SK-N-SH treated with all-trans-retinoic acid at 6 μM for 48 hours (cell line): ENCODE measurements around the gene ZNHIT2.

Experiments
- ATAC-seq: fragments of 200-7000 bp; cut with Tn5 transposase; 3 replicates; pipeline ENCODE4 v1.9.1; 2020; ENCODE audit warnings: mild to moderate bottlenecking, moderate library complexity
- BACH2 ChIP-seq: fragments of 250-450 bp; sonication (Bioruptor Pico); IDR thresholded peaks from 2 replicates; pipeline ENCODE4 v1.9.0; 2021; ENCODE audit warnings: mild to moderate bottlenecking, borderline replicate concordance
- ESRRG ChIP-seq: fragments of 250-450 bp; sonication (Bioruptor Pico); IDR thresholded peaks from 2 replicates; pipeline ENCODE4 v1.6.1; 2021; ENCODE audit warnings: mild to moderate bottlenecking
- GLIS3 ChIP-seq: fragments of 250-450 bp; sonication (Bioruptor Pico); IDR thresholded peaks from 2 replicates; pipeline ENCODE4 v1.5.0; 2020; ENCODE audit warnings: mild to moderate bottlenecking, moderate library complexity
- ISL1 ChIP-seq: fragments of 250-450 bp; sonication (Bioruptor Pico); IDR thresholded peaks from 2 replicates; pipeline ENCODE4 v2.1.2; 2022; ENCODE audit warnings: mild to moderate bottlenecking, moderate library complexity
- POU6F1 ChIP-seq: fragments of 250-450 bp; sonication (Bioruptor Pico); IDR thresholded peaks from 2 replicates; pipeline ENCODE4 v1.8.0; 2021; ENCODE audit warnings: low read depth, mild to moderate bottlenecking, moderate library complexity, borderline replicate concordance
- PPARA ChIP-seq: fragments of 250-450 bp; sonication (Bioruptor Pico); IDR thresholded peaks from 2 replicates; pipeline ENCODE4 v1.5.0; 2020; ENCODE audit warnings: mild to moderate bottlenecking, borderline replicate concordance
- RARB ChIP-seq: fragments of 250-450 bp; sonication (Bioruptor Pico); IDR thresholded peaks from 2 replicates; pipeline ENCODE4 v1.8.0; 2021; ENCODE audit warnings: mild to moderate bottlenecking, moderate library complexity
- SNAI2 ChIP-seq: fragments of 250-450 bp; sonication (Bioruptor Pico); IDR thresholded peaks from 2 replicates; pipeline ENCODE4 v1.5.0; 2020; ENCODE audit warnings: mild to moderate bottlenecking, moderate library complexity
- TCF4 ChIP-seq: fragments of 250-450 bp; sonication (Bioruptor Pico); IDR thresholded peaks from 2 replicates; pipeline ENCODE4 v1.8.0; 2021; ENCODE audit warnings: mild to moderate bottlenecking, moderate library complexity, borderline replicate concordance
- TOX ChIP-seq: fragments of 250-450 bp; sonication (Bioruptor Pico); IDR thresholded peaks from 2 replicates; pipeline ENCODE4 v1.8.0; 2021; ENCODE audit warnings: mild to moderate bottlenecking, moderate library complexity, borderline replicate concordance
- ZC3H10 ChIP-seq: fragments of 250-450 bp; sonication (Bioruptor Pico); IDR thresholded peaks from 2 replicates; pipeline ENCODE4 v1.5.1; 2021; ENCODE audit warnings: mild to moderate bottlenecking, moderate library complexity
- ZFP3 ChIP-seq: fragments of 250-450 bp; sonication (Bioruptor Pico); IDR thresholded peaks from 2 replicates; pipeline ENCODE4 v1.5.0; 2020; ENCODE audit warnings: mild to moderate bottlenecking, moderate library complexity
- ZFP30 ChIP-seq: fragments of 450-650 bp; formaldehyde crosslinking; IDR thresholded peaks from 2 replicates; pipeline ENCODE4 v1.5.0; 2022; ENCODE audit warnings: mild to moderate bottlenecking, moderate library complexity
- ZNF565 ChIP-seq: fragments of 450-650 bp; formaldehyde crosslinking; conservative IDR thresholded peaks from 2 replicates; pipeline ENCODE4 v1.5.0; 2020; ENCODE audit warnings: low read depth, mild to moderate bottlenecking, moderate library complexity
- ZNF70 ChIP-seq: fragments of 450-650 bp; formaldehyde crosslinking; IDR thresholded peaks from 2 replicates; pipeline ENCODE4 v1.5.0; 2020; ENCODE audit warnings: mild to moderate bottlenecking, moderate library complexity
- ZNF8 ChIP-seq: fragments of 450-650 bp; formaldehyde crosslinking; IDR thresholded peaks from 2 replicates; pipeline ENCODE4 v1.5.0; 2020; ENCODE audit warnings: mild to moderate bottlenecking, moderate library complexity
- TF ChIP-seq, protein P1 (sequence below): fragments of 250-450 bp; sonication (Bioruptor Pico); IDR thresholded peaks from 2 replicates; pipeline ENCODE4 v1.5.0; 2020; ENCODE audit warnings: mild to moderate bottlenecking, moderate library complexity
- TF ChIP-seq, protein P2 (sequence below): fragments of 250-450 bp; sonication (Bioruptor Pico); IDR thresholded peaks from 2 replicates; pipeline ENCODE4 v1.8.0; 2020; ENCODE audit warnings: mild to moderate bottlenecking, moderate library complexity, borderline replicate concordance
- TF ChIP-seq, protein P3 (sequence below): fragments of 250-450 bp; sonication (Bioruptor Pico); IDR thresholded peaks from 2 replicates; pipeline ENCODE4 v1.5.1; 2021; ENCODE audit warnings: mild to moderate bottlenecking, moderate library complexity
- TF ChIP-seq, protein P4 (sequence below): fragments of 250-450 bp; sonication (Bioruptor Pico); IDR thresholded peaks from 2 replicates; pipeline ENCODE4 v1.5.1; 2020; ENCODE audit warnings: low read depth, mild to moderate bottlenecking, moderate library complexity

The ZNHIT2 gene

GRCh38 chr11:65116370-65117205 lies 913 bp downstream of the ZNHIT2 start (continued):
- TF ChIP-seq, protein P1, sequence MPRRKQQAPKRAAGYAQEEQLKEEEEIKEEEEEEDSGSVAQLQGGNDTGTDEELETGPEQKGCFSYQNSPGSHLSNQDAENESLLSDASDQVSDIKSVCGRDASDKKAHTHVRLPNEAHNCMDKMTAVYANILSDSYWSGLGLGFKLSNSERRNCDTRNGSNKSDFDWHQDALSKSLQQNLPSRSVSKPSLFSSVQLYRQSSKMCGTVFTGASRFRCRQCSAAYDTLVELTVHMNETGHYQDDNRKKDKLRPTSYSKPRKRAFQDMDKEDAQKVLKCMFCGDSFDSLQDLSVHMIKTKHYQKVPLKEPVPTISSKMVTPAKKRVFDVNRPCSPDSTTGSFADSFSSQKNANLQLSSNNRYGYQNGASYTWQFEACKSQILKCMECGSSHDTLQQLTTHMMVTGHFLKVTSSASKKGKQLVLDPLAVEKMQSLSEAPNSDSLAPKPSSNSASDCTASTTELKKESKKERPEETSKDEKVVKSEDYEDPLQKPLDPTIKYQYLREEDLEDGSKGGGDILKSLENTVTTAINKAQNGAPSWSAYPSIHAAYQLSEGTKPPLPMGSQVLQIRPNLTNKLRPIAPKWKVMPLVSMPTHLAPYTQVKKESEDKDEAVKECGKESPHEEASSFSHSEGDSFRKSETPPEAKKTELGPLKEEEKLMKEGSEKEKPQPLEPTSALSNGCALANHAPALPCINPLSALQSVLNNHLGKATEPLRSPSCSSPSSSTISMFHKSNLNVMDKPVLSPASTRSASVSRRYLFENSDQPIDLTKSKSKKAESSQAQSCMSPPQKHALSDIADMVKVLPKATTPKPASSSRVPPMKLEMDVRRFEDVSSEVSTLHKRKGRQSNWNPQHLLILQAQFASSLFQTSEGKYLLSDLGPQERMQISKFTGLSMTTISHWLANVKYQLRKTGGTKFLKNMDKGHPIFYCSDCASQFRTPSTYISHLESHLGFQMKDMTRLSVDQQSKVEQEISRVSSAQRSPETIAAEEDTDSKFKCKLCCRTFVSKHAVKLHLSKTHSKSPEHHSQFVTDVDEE (CRISPR knock-in tag): no peak
- no peak for TF ChIP-seq TCF4
- TF ChIP-seq ZFP3: no peak
- 0 out of 2 replicates have a peak, but pooled peaks have one; percentile 30 for TF ChIP-seq RARB (CRISPR knock-in tag)
- no peak for TF ChIP-seq ZC3H10 (CRISPR knock-in tag)
- no peak for TF ChIP-seq POU6F1

DNA sequence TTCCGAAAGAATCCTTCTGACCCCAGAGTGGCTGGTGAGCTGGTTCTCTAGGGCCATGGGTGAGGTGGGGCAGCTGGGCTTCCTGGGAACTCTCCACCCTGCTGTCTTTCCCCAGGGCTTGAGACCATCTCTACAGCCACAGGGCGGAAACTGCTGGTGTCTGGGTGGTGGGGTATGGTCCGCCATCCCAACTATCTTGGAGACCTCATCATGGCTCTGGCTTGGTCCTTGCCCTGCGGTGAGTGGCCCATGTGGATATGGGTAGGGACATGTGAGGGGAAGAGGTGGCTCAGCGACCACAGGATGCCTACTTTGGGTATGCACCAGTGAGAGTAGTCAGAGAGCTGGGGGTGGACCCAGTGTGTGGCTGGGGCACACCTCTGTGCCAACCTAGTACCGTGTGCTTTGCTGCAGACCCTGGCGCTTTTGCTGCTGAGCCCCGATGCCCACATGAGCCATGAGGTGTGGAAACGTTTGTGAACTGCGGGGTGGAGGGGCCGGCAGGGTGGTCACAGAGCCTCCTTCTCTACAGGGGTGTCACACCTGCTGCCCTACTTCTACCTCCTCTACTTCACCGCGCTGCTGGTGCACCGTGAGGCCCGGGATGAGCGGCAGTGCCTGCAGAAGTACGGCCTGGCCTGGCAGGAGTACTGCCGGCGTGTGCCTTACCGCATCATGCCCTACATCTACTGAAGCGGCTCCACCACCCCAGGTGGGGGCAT lies 2.0 kb downstream of the ZNHIT2 start:
- no peak for ATAC-seq
- TF ChIP-seq SNAI2 (CRISPR knock-in tag): no peak
- no peak for TF ChIP-seq ZFP3
- no peak for TF ChIP-seq RARB (CRISPR knock-in tag)
- no peak for TF ChIP-seq POU6F1
- TF ChIP-seq ESRRG (CRISPR knock-in tag): no peak
- TF ChIP-seq, protein P1 (CRISPR knock-in tag): no peak
- no peak for TF ChIP-seq ZNF8 (CRISPR knock-in tag)
- no peak for TF ChIP-seq BACH2
- TF ChIP-seq ZNF70 (CRISPR knock-in tag): no peak
- no peak for TF ChIP-seq PPARA (CRISPR knock-in tag)
- no peak for TF ChIP-seq ZFP30
- no peak for TF ChIP-seq ISL1 (CRISPR knock-in tag)
- TF ChIP-seq, protein P2, sequence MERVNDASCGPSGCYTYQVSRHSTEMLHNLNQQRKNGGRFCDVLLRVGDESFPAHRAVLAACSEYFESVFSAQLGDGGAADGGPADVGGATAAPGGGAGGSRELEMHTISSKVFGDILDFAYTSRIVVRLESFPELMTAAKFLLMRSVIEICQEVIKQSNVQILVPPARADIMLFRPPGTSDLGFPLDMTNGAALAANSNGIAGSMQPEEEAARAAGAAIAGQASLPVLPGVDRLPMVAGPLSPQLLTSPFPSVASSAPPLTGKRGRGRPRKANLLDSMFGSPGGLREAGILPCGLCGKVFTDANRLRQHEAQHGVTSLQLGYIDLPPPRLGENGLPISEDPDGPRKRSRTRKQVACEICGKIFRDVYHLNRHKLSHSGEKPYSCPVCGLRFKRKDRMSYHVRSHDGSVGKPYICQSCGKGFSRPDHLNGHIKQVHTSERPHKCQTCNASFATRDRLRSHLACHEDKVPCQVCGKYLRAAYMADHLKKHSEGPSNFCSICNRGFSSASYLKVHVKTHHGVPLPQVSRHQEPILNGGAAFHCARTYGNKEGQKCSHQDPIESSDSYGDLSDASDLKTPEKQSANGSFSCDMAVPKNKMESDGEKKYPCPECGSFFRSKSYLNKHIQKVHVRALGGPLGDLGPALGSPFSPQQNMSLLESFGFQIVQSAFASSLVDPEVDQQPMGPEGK (CRISPR knock-in tag): no peak
- TF ChIP-seq, protein P3, sequence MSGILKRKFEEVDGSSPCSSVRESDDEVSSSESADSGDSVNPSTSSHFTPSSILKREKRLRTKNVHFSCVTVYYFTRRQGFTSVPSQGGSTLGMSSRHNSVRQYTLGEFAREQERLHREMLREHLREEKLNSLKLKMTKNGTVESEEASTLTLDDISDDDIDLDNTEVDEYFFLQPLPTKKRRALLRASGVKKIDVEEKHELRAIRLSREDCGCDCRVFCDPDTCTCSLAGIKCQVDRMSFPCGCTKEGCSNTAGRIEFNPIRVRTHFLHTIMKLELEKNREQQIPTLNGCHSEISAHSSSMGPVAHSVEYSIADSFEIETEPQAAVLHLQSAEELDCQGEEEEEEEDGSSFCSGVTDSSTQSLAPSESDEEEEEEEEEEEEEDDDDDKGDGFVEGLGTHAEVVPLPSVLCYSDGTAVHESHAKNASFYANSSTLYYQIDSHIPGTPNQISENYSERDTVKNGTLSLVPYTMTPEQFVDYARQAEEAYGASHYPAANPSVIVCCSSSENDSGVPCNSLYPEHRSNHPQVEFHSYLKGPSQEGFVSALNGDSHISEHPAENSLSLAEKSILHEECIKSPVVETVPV (CRISPR knock-in tag): no peak
- no peak for TF ChIP-seq TOX (CRISPR knock-in tag)
- no peak for TF ChIP-seq GLIS3 (CRISPR knock-in tag)
- TF ChIP-seq TCF4: no peak
- no peak for TF ChIP-seq ZNF565
- TF ChIP-seq, protein P4, sequence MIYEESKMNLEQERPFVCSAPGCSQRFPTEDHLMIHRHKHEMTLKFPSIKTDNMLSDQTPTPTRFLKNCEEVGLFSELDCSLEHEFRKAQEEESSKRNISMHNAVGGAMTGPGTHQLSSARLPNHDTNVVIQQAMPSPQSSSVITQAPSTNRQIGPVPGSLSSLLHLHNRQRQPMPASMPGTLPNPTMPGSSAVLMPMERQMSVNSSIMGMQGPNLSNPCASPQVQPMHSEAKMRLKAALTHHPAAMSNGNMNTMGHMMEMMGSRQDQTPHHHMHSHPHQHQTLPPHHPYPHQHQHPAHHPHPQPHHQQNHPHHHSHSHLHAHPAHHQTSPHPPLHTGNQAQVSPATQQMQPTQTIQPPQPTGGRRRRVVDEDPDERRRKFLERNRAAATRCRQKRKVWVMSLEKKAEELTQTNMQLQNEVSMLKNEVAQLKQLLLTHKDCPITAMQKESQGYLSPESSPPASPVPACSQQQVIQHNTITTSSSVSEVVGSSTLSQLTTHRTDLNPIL: no peak
- TF ChIP-seq, all 23 proteins: peak for 0
